CD14-positive monocyte (primary cell): ENCODE data around the gene UGT1A9. TPM values are rescaled to one million over a fixed set of nuclear protein-coding genes. Genes with fewer than 3 reads are reported as not detected.

Source experiments
- DNase-seq, 3 donors: peaks; one replicate each; pipeline ENCODE4 v3.0.0-alpha.2; 2011 to 2022
- H2AFZ ChIP-seq: 2 replicates; pipeline ENCODE4 v1.6.0; 2012; ENCODE audit warnings: mild to moderate bottlenecking, low read depth, low read length, inconsistent platforms; ENCODE audit not compliant: insufficient read depth, poor library complexity, severe bottlenecking
- H3K27ac ChIP-seq, 2 donors: 1 replicate in 1 of 2; 2 replicates in 1 of 2; pipeline ENCODE4 v1.5.1; 2012 to 2013; ENCODE audit warnings: low read length in 2 of 2, control low read depth in 1 of 2, inconsistent platforms in 1 of 2, low read depth in 1 of 2, mild to moderate bottlenecking in 1 of 2
- H3K27me3 ChIP-seq, 2 donors: one replicate each; pipeline versions ENCODE4 v1.6.0 to v1.6.1; 2011 to 2013; ENCODE audit warnings: low read length in 2 of 2; ENCODE audit not compliant: control insufficient read depth in 2 of 2, insufficient read depth in 2 of 2
- H3K36me3 ChIP-seq, 2 donors: replicated peaks in 1 of 2; 1 replicate in 1 of 2; 2 replicates in 1 of 2; pipeline versions ENCODE4 v1.5.1 to v1.6.1; 2012 to 2013; ENCODE audit warnings: low read length in 2 of 2, control low read depth in 1 of 2, inconsistent platforms in 1 of 2, mild to moderate bottlenecking in 1 of 2; ENCODE audit not compliant: insufficient read depth in 2 of 2, control insufficient read depth in 1 of 2
- H3K4me1 ChIP-seq, 2 donors: 1 replicate in 1 of 2; 2 replicates in 1 of 2; pipeline versions ENCODE4 v1.5.1 to v1.6.1; 2012 to 2013; ENCODE audit warnings: low read length in 2 of 2, control low read depth in 1 of 2, inconsistent platforms in 1 of 2, mild to moderate bottlenecking in 1 of 2, moderate library complexity in 1 of 2; ENCODE audit not compliant: insufficient read depth in 2 of 2, control insufficient read depth in 1 of 2
- H3K4me2 ChIP-seq: replicated peaks from 2 replicates; pipeline ENCODE3; 2012; ENCODE audit warnings: low read length, moderate library complexity, mild to moderate bottlenecking; ENCODE audit not compliant: poor library complexity, severe bottlenecking; ENCODE audit errors: extremely low read depth
- H3K4me3 ChIP-seq, 3 experiments: fragments of 200-600 bp in 1 of 3; sonication (generic) in 1 of 3; replicated peaks in 1 of 3; 1 replicate in 2 of 3; 2 replicates in 1 of 3; pipeline ENCODE4 v1.5.1; 2011 to 2013; ENCODE audit warnings: low read length in 3 of 3, mild to moderate bottlenecking in 3 of 3, control low read depth in 2 of 3, low read depth in 2 of 3, inconsistent platforms in 1 of 3, moderate library complexity in 1 of 3
- H3K79me2 ChIP-seq: 2 replicates; pipeline ENCODE4 v1.6.0; 2012; ENCODE audit warnings: mild to moderate bottlenecking, control low read depth, inconsistent platforms, low read length, moderate library complexity; ENCODE audit not compliant: insufficient read depth
- H3K9ac ChIP-seq: 2 replicates; pipeline ENCODE4 v1.6.0; 2017; ENCODE audit warnings: low read length, mild to moderate bottlenecking; ENCODE audit not compliant: insufficient read depth, poor library complexity, severe bottlenecking
- H3K9me3 ChIP-seq, 2 donors: replicated peaks in 1 of 2; 1 replicate in 1 of 2; 2 replicates in 1 of 2; pipeline versions ENCODE4 v1.5.1 to v1.6.1; 2012 to 2013; ENCODE audit warnings: low read length in 2 of 2, control low read depth in 1 of 2; ENCODE audit not compliant: control insufficient read depth in 1 of 2, insufficient read depth in 1 of 2
- H4K20me1 ChIP-seq: 2 replicates; pipeline ENCODE4 v1.6.0; 2012; ENCODE audit warnings: mild to moderate bottlenecking, low read length, control low read depth, moderate library complexity; ENCODE audit not compliant: insufficient read depth
- H3K27ac Mint-ChIP-seq, 7 donors: one replicate each; pipeline ENCODE4 v1.8.0; 2020; ENCODE audit warnings: mild to moderate bottlenecking in 7 of 7, mixed read lengths in 7 of 7, moderate library complexity in 6 of 7, inconsistent platforms in 2 of 7
- H3K27me3 Mint-ChIP-seq, 3 donors: one replicate each; pipeline ENCODE4 v1.8.0; 2021 to 2022; ENCODE audit warnings: low read depth in 3 of 3, mild to moderate bottlenecking in 3 of 3, mixed read lengths in 3 of 3, moderate library complexity in 3 of 3, inconsistent platforms in 1 of 3
- H3K36me3 Mint-ChIP-seq, 2 donors: one replicate each; pipeline ENCODE4 v1.8.0; 2020; ENCODE audit warnings: mixed read lengths in 2 of 2, inconsistent platforms in 1 of 2, mild to moderate bottlenecking in 1 of 2
- H3K4me1 Mint-ChIP-seq: one replicate; pipeline ENCODE4 v1.8.0; 2020; ENCODE audit warnings: mild to moderate bottlenecking, mixed read lengths
- H3K4me3 Mint-ChIP-seq, 2 donors: one replicate each; pipeline ENCODE4 v1.8.0; 2020; ENCODE audit warnings: mild to moderate bottlenecking in 2 of 2, mixed read lengths in 2 of 2, moderate library complexity in 1 of 2
- H3K9me3 Mint-ChIP-seq, 7 donors: one replicate each; pipeline ENCODE4 v1.8.0; 2020 to 2022; ENCODE audit warnings: mixed read lengths in 7 of 7, mild to moderate bottlenecking in 6 of 7, moderate library complexity in 6 of 7, inconsistent platforms in 2 of 7
- WGBS: methylation state at CpG from one replicate; pipeline ENCODE4 v1.1.5; 2013; ENCODE audit warnings: missing lambda C conversion rate; ENCODE audit not compliant: insufficient coverage; 5-methylcytosine and 5-hydroxymethylcytosine counted together
- intact Hi-C, 2 donors: fragments of 100-400 bp; cut with micrococcal nuclease; formaldehyde crosslinking; loops; one replicate each; pipeline versions ENCODE4 v1.15.0 to v1.15.1; 2023
- polyA plus RNA-seq, 3 donors: library from polyadenylated mRNA; depleted of rRNA in 1 of 3; unstranded in 2 of 3; stranded (reverse) in 1 of 3; fragments of 300-500 nt in 2 of 3; fragments of >200 nt in 1 of 3; fragmentation: Illumina TruSeq in 2 of 3; gene quantifications; 1 replicate in 2 of 3; 2 replicates in 1 of 3; pipeline ENCODE4 v1.2.3, GENCODE V29; 2012 to 2021
- TF ChIP-seq, protein P1 (sequence below): fragments of 200-600 bp; IDR thresholded peaks from one replicate; pipeline ENCODE4 v1.8.0; 2022; ENCODE audit warnings: antibody characterized with exemption, mild to moderate bottlenecking

UGT1A9 gene
- polyA plus RNA-seq, 3 donors, result not detected

DNA sequence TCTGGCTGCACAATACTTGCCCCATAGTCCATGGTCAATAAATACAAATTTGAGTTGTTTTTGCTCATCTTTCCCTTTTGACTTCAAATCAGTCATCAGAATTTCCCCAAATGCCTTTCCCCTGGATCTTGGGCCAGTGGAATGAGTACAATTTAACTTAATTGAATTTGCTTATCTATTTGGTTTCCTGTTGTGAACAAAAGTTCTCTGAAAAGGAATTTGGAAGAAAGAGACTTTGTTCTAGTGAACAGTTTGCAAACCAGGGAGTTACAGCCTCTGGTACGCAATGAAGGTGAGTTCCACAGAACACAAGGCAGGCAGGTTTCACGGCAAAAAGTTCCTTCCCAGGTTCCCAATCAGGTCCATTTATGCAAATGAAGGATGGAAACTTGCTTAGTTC is 87.2 kb downstream of the UGT1A9 start:
- Mint-ChIP-seq H3K9me3 (peaks cover 0 to 11% (median 4%) of the 10 kb centered on the region in 7 donors), H3K27ac (no peak overlapping the region), H3K27me3 (peaks cover 0 to 2% (median 0%) of the 10 kb centered on the region in 3 donors), H3K4me1 (no peaks in the 10 kb centered on the region), H3K36me3 (no peaks in the 10 kb centered on the region), H3K4me3 (no peak overlapping the region)
- DNase-seq, result no peak
- Histone ChIP-seq H3K4me1 (no peaks in the 10 kb centered on the region), H3K27ac (no peak overlapping the region), H4K20me1 (no peaks in the 10 kb centered on the region), H3K79me2 (no peaks in the 10 kb centered on the region), H3K27me3 (no peaks in the 10 kb centered on the region), H3K9me3 (peaks cover 0 to 4% of the 10 kb centered on the region in 2 donors), H2AFZ (no peak overlapping the region), H3K4me3 (no peak overlapping the region), H3K9ac (no peak overlapping the region), H3K4me2 (no peak overlapping the region), H3K36me3 (no peaks in the 10 kb centered on the region)
- TF ChIP-seq, protein P1, sequence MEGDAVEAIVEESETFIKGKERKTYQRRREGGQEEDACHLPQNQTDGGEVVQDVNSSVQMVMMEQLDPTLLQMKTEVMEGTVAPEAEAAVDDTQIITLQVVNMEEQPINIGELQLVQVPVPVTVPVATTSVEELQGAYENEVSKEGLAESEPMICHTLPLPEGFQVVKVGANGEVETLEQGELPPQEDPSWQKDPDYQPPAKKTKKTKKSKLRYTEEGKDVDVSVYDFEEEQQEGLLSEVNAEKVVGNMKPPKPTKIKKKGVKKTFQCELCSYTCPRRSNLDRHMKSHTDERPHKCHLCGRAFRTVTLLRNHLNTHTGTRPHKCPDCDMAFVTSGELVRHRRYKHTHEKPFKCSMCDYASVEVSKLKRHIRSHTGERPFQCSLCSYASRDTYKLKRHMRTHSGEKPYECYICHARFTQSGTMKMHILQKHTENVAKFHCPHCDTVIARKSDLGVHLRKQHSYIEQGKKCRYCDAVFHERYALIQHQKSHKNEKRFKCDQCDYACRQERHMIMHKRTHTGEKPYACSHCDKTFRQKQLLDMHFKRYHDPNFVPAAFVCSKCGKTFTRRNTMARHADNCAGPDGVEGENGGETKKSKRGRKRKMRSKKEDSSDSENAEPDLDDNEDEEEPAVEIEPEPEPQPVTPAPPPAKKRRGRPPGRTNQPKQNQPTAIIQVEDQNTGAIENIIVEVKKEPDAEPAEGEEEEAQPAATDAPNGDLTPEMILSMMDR, result no peak
- WGBS, result 100% methylated on average over 1 of the region's 2 CpGs
- intact Hi-C loops, result no loop called here

- no peaks in the 10 kb centered on the region for H3K27me3 ChIP-seq
- H4K20me1 ChIP-seq, result no peaks in the 10 kb centered on the region
- H3K27ac ChIP-seq, result no peak within 1 kb of the TSS
- no peak within 1 kb of the TSS for H2AFZ ChIP-seq
- Mint-ChIP-seq H3K4me1 (no peaks in the 10 kb centered on the region), H3K4me3 (no peak within 1 kb of the TSS), H3K27me3 (peaks cover 0 to 2% (median 2%) of the 10 kb centered on the region in 3 donors), H3K9me3 (peaks cover 0 to 7% (median 1%) of the 10 kb centered on the region in 7 donors), H3K36me3 (no peaks in the 10 kb centered on the region), H3K27ac (no peak within 1 kb of the TSS)
- H3K36me3 ChIP-seq, result no peaks in the 10 kb centered on the region
- peaks cover 0 to 2% of the 10 kb centered on the region in 2 donors for H3K9me3 ChIP-seq
- no peak within 1 kb of the TSS for H3K4me2 ChIP-seq
- no peaks in the 10 kb centered on the region for H3K79me2 ChIP-seq
- H3K4me1 ChIP-seq, result no peaks in the 10 kb centered on the region
- no peak for DNase-seq
- H3K9ac ChIP-seq, result no peak within 1 kb of the TSS
- WGBS, result 83% methylated on average over 3 of the region's 6 CpGs
- TF ChIP-seq, protein P1, result no peak
- intact Hi-C loops, result no loop called here
- H3K4me3 ChIP-seq, result no peak within 1 kb of the TSS
Measured at GRCh38 chr2:233760043-233760442, 88.3 kb downstream of the UGT1A9 start, which contains the start of gene UGT1A1. Gene UGT1A1, plus strand, starts transcription at chr2:233760270. Its CDS starts 18 bp downstream, at chr2:233760288.
